H1 (cell line): Measurements from ENCODE around the gene THSD1. TPM values are rescaled to one million over a fixed set of nuclear protein-coding genes. Genes with fewer than 3 reads are reported as not detected.
A peak's percentile ranks its signal among the peaks of the same experiment; 100 is the strongest.

Experiments used
- CTCF ChIA-PET: fragments of 300-600 bp; sonication (Branson Sonifier 250); formaldehyde crosslinking; loops from one replicate; lab custom pipeline; 2021; ENCODE audit not compliant: partially characterized antibody; lab: Charles Lee
- POLR2A ChIA-PET: fragments of 300-600 bp; sonication (Branson Sonifier 250); formaldehyde crosslinking; loops from one replicate; lab custom pipeline; 2021; ENCODE audit warnings: inconsistent platforms; ENCODE audit not compliant: partially characterized antibody; lab: Charles Lee
- DNase-seq, 2 experiments: peaks; one replicate each; pipeline versions ENCODE4 v3.0.0 to v3.0.0-alpha.2; 2010 to 2022; ENCODE audit warnings: low spot score in 2 of 2, low read depth in 1 of 2, mixed read lengths in 1 of 2
- FAIRE-seq: peaks from 2 replicates; lab custom pipeline; 2011; peaks lifted over from hg19 to GRCh38; lab: Jason Lieb, UNC
- H2AFZ ChIP-seq: 2 replicates; pipeline ENCODE4 v1.8.1; 2012; ENCODE audit warnings: low read length, inconsistent platforms
- H2AK5ac ChIP-seq: 2 replicates; pipeline ENCODE4 v1.6.1; 2013; ENCODE audit warnings: low read depth, low read length
- H2BK120ac ChIP-seq: replicated peaks from 2 replicates; pipeline ENCODE3; 2013; ENCODE audit warnings: low read depth, low read length, inconsistent platforms
- H2BK12ac ChIP-seq: 2 replicates; pipeline ENCODE4 v1.6.1; 2013; ENCODE audit warnings: low read depth, low read length
- H2BK15ac ChIP-seq: 2 replicates; pipeline ENCODE4 v1.6.1; 2013; ENCODE audit warnings: low read length
- H2BK20ac ChIP-seq: 2 replicates; pipeline ENCODE4 v1.6.1; 2013; ENCODE audit warnings: low read length
- H2BK5ac ChIP-seq: 2 replicates; pipeline ENCODE4 v1.6.1; 2013; ENCODE audit warnings: low read depth, low read length
- H3K14ac ChIP-seq: 2 replicates; pipeline ENCODE4 v1.6.1; 2013; ENCODE audit warnings: inconsistent platforms; ENCODE audit not compliant: insufficient read length
- H3K18ac ChIP-seq: 2 replicates; pipeline ENCODE4 v1.6.1; 2013; ENCODE audit warnings: low read length; ENCODE audit errors: extremely low read depth
- H3K23ac ChIP-seq: 2 replicates; pipeline ENCODE4 v1.6.1; 2013; ENCODE audit warnings: inconsistent platforms; ENCODE audit not compliant: insufficient read length
- H3K23me2 ChIP-seq: 2 replicates; pipeline ENCODE4 v1.6.1; 2013; ENCODE audit warnings: low read depth, low read length
- H3K27ac ChIP-seq: 2 replicates; pipeline ENCODE4 v1.6.1; 2011; ENCODE audit warnings: low read depth, low read length, inconsistent platforms
- H3K27me3 ChIP-seq, 4 experiments: replicated peaks in 1 of 4; 1 replicate in 1 of 4; 2 replicates in 3 of 4; pipeline versions ENCODE4 v1.6.1 to v1.8.1; 2011 to 2013; ENCODE audit warnings: low read length in 3 of 4, mild to moderate bottlenecking in 3 of 4, inconsistent platforms in 2 of 4, mixed read lengths in 2 of 4, moderate library complexity in 1 of 4; ENCODE audit not compliant: control insufficient read depth in 3 of 4, insufficient read depth in 3 of 4; ENCODE audit errors: extremely low read depth in 1 of 4
- H3K36me3 ChIP-seq, 4 experiments: 2 replicates each; pipeline versions ENCODE4 v1.6.1 to v1.8.1; 2011 to 2013; ENCODE audit warnings: mild to moderate bottlenecking in 4 of 4, low read length in 3 of 4, moderate library complexity in 2 of 4, control low read depth in 1 of 4, inconsistent platforms in 1 of 4; ENCODE audit not compliant: insufficient read depth in 4 of 4, control insufficient read depth in 2 of 4
- H3K4ac ChIP-seq: replicated peaks from 2 replicates; pipeline ENCODE3; 2013; ENCODE audit warnings: low read length, low read depth, mixed read lengths, inconsistent platforms; ENCODE audit not compliant: insufficient read length
- H3K4me1 ChIP-seq, 4 experiments: replicated peaks in 1 of 4; 1 replicate in 1 of 4; 2 replicates in 3 of 4; pipeline versions ENCODE4 v1.6.1 to v1.8.1; 2011 to 2013; ENCODE audit warnings: low read length in 3 of 4, inconsistent platforms in 2 of 4, mixed read lengths in 1 of 4; ENCODE audit not compliant: insufficient read depth in 4 of 4, control insufficient read depth in 3 of 4
- H3K4me2 ChIP-seq, 2 experiments: 2 replicates each; pipeline versions ENCODE4 v1.6.1 to v1.8.1; 2011 to 2013; ENCODE audit warnings: low read depth in 2 of 2, low read length in 2 of 2, control low read depth in 1 of 2, inconsistent platforms in 1 of 2, mild to moderate bottlenecking in 1 of 2; ENCODE audit not compliant: insufficient read depth in 1 of 2
- H3K4me3 ChIP-seq, 4 experiments: fragments of 200-600, 300-600 bp in 1 of 4; sonication (generic), shearing (Covaris generic), sonication (Bioruptor Twin) in 1 of 4; 2 replicates each; pipeline versions ENCODE4 v1.5.1 to v1.8.1; 2011 to 2016; ENCODE audit warnings: low read length in 4 of 4, low read depth in 3 of 4, control low read depth in 2 of 4, inconsistent platforms in 2 of 4, mild to moderate bottlenecking in 2 of 4, mixed read lengths in 1 of 4, moderate library complexity in 1 of 4; ENCODE audit not compliant: insufficient read depth in 2 of 4; ENCODE audit errors: extremely low read depth in 1 of 4
- H3K56ac ChIP-seq: replicated peaks from 2 replicates; pipeline ENCODE3; 2013; ENCODE audit warnings: low read depth, mild to moderate bottlenecking, mixed read lengths, low read length, inconsistent platforms; ENCODE audit not compliant: insufficient read length
- H3K79me1 ChIP-seq: 2 replicates; pipeline ENCODE4 v1.6.1; 2013; ENCODE audit warnings: low read depth, low read length, control low read depth
- H3K79me2 ChIP-seq, 2 experiments: 2 replicates each; pipeline versions ENCODE4 v1.6.1 to v1.8.1; 2012 to 2013; ENCODE audit warnings: low read length in 2 of 2, mild to moderate bottlenecking in 2 of 2, inconsistent platforms in 1 of 2; ENCODE audit not compliant: insufficient read depth in 2 of 2, control insufficient read depth in 1 of 2
- H3K9ac ChIP-seq, 4 experiments: replicated peaks in 1 of 4; 1 replicate in 1 of 4; 2 replicates in 3 of 4; pipeline versions ENCODE4 v1.6.1 to v1.8.1; 2011 to 2013; ENCODE audit warnings: low read depth in 3 of 4, low read length in 3 of 4, control low read depth in 2 of 4, mild to moderate bottlenecking in 2 of 4, moderate library complexity in 2 of 4, inconsistent platforms in 1 of 4; ENCODE audit errors: extremely low read depth in 1 of 4
- H3K9me3 ChIP-seq, 2 experiments: 2 replicates each; pipeline versions ENCODE4 v1.6.1 to v1.8.1; 2012 to 2013; ENCODE audit warnings: mild to moderate bottlenecking in 2 of 2, moderate library complexity in 2 of 2, control low read depth in 1 of 2, inconsistent platforms in 1 of 2, low read depth in 1 of 2, low read length in 1 of 2, mixed read lengths in 1 of 2; ENCODE audit not compliant: insufficient read depth in 2 of 2
- H4K20me1 ChIP-seq, 2 experiments: replicated peaks in 1 of 2; 2 replicates each; pipeline versions ENCODE3 to v1.8.1; 2011 to 2013; ENCODE audit warnings: inconsistent platforms in 2 of 2, low read length in 2 of 2, mild to moderate bottlenecking in 1 of 2; ENCODE audit not compliant: insufficient read depth in 2 of 2, control insufficient read depth in 1 of 2
- H4K5ac ChIP-seq: 2 replicates; pipeline ENCODE4 v1.6.1; 2013; ENCODE audit warnings: low read length, low read depth, mixed read lengths, inconsistent platforms; ENCODE audit not compliant: insufficient read length
- H4K8ac ChIP-seq: 2 replicates; pipeline ENCODE4 v1.8.0; 2013; ENCODE audit warnings: mild to moderate bottlenecking, moderate library complexity, low read length, inconsistent platforms; ENCODE audit not compliant: insufficient read depth; ENCODE audit errors: extremely low read depth
- H4K91ac ChIP-seq: replicated peaks from 2 replicates; pipeline ENCODE3; 2013; ENCODE audit warnings: low read length, mixed read lengths, inconsistent platforms; ENCODE audit not compliant: insufficient read length
- CEBPB ChIP-seq: IDR thresholded peaks from 2 replicates; pipeline ENCODE4 v1.6.1; 2012; ENCODE audit warnings: low read depth, low read length
- EZH2 ChIP-seq: fragments of 200-600 bp; sonication (generic); IDR thresholded peaks from 2 replicates; pipeline ENCODE4 v1.7.1; 2012; ENCODE audit warnings: low read depth, mild to moderate bottlenecking, moderate library complexity, low read length, inconsistent platforms; ENCODE audit not compliant: severe bottlenecking
- NANOG ChIP-seq: IDR thresholded peaks from 2 replicates; pipeline ENCODE4 v1.6.1; 2011; ENCODE audit warnings: low read length, low read depth, mild to moderate bottlenecking, inconsistent platforms; ENCODE audit not compliant: insufficient read depth, poor library complexity, severe bottlenecking
- POLR2AphosphoS5 ChIP-seq: IDR thresholded peaks from 2 replicates; pipeline ENCODE4 v1.6.1; 2011; ENCODE audit warnings: low read depth, low read length
- SIX5 ChIP-seq: IDR thresholded peaks from 2 replicates; pipeline ENCODE4 v1.6.1; 2011; ENCODE audit warnings: mild to moderate bottlenecking, low read depth, low read length
- SUZ12 ChIP-seq: fragments of 200-600 bp; sonication (generic); IDR thresholded peaks from 2 replicates; pipeline ENCODE4 v1.6.1; 2012; ENCODE audit warnings: mild to moderate bottlenecking, inconsistent platforms, low read length, moderate library complexity, mixed read lengths
- TAF7 ChIP-seq: optimal IDR thresholded peaks from 2 replicates; pipeline ENCODE3; 2011; ENCODE audit warnings: low read depth, mild to moderate bottlenecking, inconsistent platforms, low read length, moderate library complexity, borderline replicate concordance
- TBP ChIP-seq: IDR thresholded peaks from 2 replicates; pipeline ENCODE4 v1.6.1; 2011; ENCODE audit warnings: low read depth, low read length, improper control_type of control experiment
- WGBS, 2 experiments: shearing (Covaris generic) in 1 of 2; methylation state at CpG; one replicate each; pipeline versions ENCODE4 v1.1.6 to v1.1.7; 2013 to 2015; ENCODE audit warnings: low lambda C conversion rate in 2 of 2, mixed read lengths in 2 of 2, inconsistent platforms in 1 of 2, low coverage in 1 of 2, missing lambda C conversion rate in 1 of 2; ENCODE audit not compliant: insufficient replicate concordance in 2 of 2, insufficient coverage in 1 of 2, insufficient read length in 1 of 2; ENCODE audit errors: extremely low coverage in 1 of 2, missing lambda C conversion rate in 1 of 2; 5-methylcytosine and 5-hydroxymethylcytosine counted together
- polyA plus RNA-seq, 7 experiments: library from polyadenylated mRNA; depleted of rRNA in 3 of 7; stranded (reverse) in 5 of 7; unstranded in 2 of 7; fragments of >200 nt in 5 of 7; fragments of 200-250 nt in 2 of 7; gene quantifications; 1 replicate in 5 of 7; 2 replicates in 1 of 7; 4 replicates in 1 of 7; pipeline versions ENCODE4 v1.2.1 to v1.2.3, GENCODE V29; 2011 to 2013; ENCODE audit warnings: missing spikeins in 2 of 7, mixed read lengths in 2 of 7
- total RNA-seq: library from RNA; stranded (reverse); fragmentation: NEBNext Ultra II Directional; extraction: Animal tissue kit (Norgen Biotek cat#: 25700); gene quantifications from 2 replicates; pipeline ENCODE4 v1.2.1, GENCODE V29; 2021

The THSD1 gene
- total and polyA plus RNA-seq, 2 of the 8 experiments (the other 6 are each of a cell fraction or from before 2014, with no cell fraction given), result 0.17 to 0.35 TPM

- POLR2A ChIA-PET, result interaction anchor here (0.7 to 2.0 kb wide), 4 partner anchors 12 to 255 kb away, joined by 3 to 11 read pairs (median 6); partner anchors contain the start of gene SUGT1
- Histone ChIP-seq H3K4me3 (peak overlapping the region; percentile 62 to 92 (median 90)), H3K27ac (peak overlapping the region; percentile 60; the same call in 1 of the 2 replicates), H3K14ac (peak overlapping the region; percentile 81), H3K23me2 (peaks cover 4% of the 10 kb centered on the region; the same call in 1 of the 2 replicates), H2BK120ac (no peak overlapping the region), H3K23ac (no peak overlapping the region), H2BK15ac (peak overlapping the region; percentile 88; the same call in 1 of the 2 replicates), H2BK12ac (no peak overlapping the region), H3K4me1 (peaks cover 2 to 5% (median 3%) of the 10 kb centered on the region in 4 experiments; a peak in 3 of 7 replicates), H3K56ac (peak overlapping the region; percentile 69), H2BK20ac (no peak overlapping the region), H3K79me1 (peaks cover 7% of the 10 kb centered on the region), H4K8ac (peak overlapping the region; percentile 96; the same call in 1 of the 2 replicates), H2AK5ac (no peak overlapping the region), H3K4me2 (peak overlapping the region; percentile 71 to 78), H3K27me3 (no peaks in the 10 kb centered on the region), H3K36me3 (peaks cover 0 to 4% (median 0%) of the 10 kb centered on the region in 4 experiments; a peak in 1 of 8 replicates), H3K4ac (peak overlapping the region; percentile 78), H4K20me1 (peaks cover 0 to 6% of the 10 kb centered on the region in 2 experiments)
- DNase-seq, result no peak
- CTCF ChIA-PET, result interaction anchor here (0.7 to 3.3 kb wide), 10 partner anchors 8 to 556 kb away, joined by 3 to 18 read pairs (median 5); no protein-coding TSS in a partner anchor
- WGBS, 2 experiments, result 24% methylated on average over 10 of the region's 10 CpGs; no CpG with 5 or more reads in 1 of the 2 experiments
- TF ChIP-seq EZH2 (no peak), TAF7 (no peak), SIX5 (no peak), POLR2AphosphoS5 (no peak), NANOG (no peak), SUZ12 (no peak), CEBPB (no peak), TBP (no peak)
- TF ChIP-seq, all 59 proteins: peak for 0
- Histone ChIP-seq H4K91ac (no peak overlapping the region), H2AFZ (peak overlapping the region; percentile 56; the same call in 1 of the 2 replicates), H4K5ac (no peak overlapping the region), H3K9me3 (no peaks in the 10 kb centered on the region), H3K9ac (peak overlapping the region in 3 of 4 experiments; percentile 88 to 90 (median 90); a peak in 6 of 7 replicates), H3K18ac (peak overlapping the region; percentile 60; the same call in 1 of the 2 replicates), H2BK5ac (0 out of 2 replicates have a peak overlapping the region, but pooled peaks have one; percentile 60), H3K79me2 (peaks cover 0 to 34% of the 10 kb centered on the region in 2 experiments; a peak in 2 of 4 replicates)
- no peak for FAIRE-seq
Observed at GRCh38 chr13:52449331-52450011, 43.5 kb upstream of the THSD1 start.
